ENCODE results near the gene ITGB5.

- TF ChIP-seq CTCF (IDR thresholded peaks at IDR 0.05) (no peak), TCF7 (CRISPR knock-in tag; IDR thresholded peaks at IDR 0.05; ENCODE audit: low read depth) (no peak), TEAD4 (CRISPR knock-in tag; IDR thresholded peaks at IDR 0.05) (no peak), JUN (CRISPR knock-in tag; IDR thresholded peaks at IDR 0.05) (no peak), ZBTB21 (CRISPR knock-in tag; IDR thresholded peaks at IDR 0.05; ENCODE audit: borderline replicate concordance) (no peak), NR2C2 (CRISPR knock-in tag; IDR thresholded peaks at IDR 0.05) (no peak), STAT6 (CRISPR knock-in tag; conservative IDR thresholded peaks at IDR 0.05; ENCODE audit: low read depth) (no peak), ELF4 (CRISPR knock-in tag; IDR thresholded peaks at IDR 0.05; ENCODE audit: low read depth) (no peak), ZNF121 (CRISPR knock-in tag; IDR thresholded peaks at IDR 0.05) (no peak)
Measured at GRCh38 chr3:124847863-124848262, 39.3 kb downstream of the ITGB5 start.

Measured in WTC11 (cell line).